Karpas-422 (cell line): ENCODE results near the gene SPNS3. TPM values are rescaled to one million over a fixed set of nuclear protein-coding genes. Genes with fewer than 3 reads are reported as not detected.

Experiments
- DNase-seq: peaks from one replicate; pipeline ENCODE4 v3.0.0-alpha.2; 2015
- H2AFZ ChIP-seq: fragments of 200-600 bp; sonication (generic); 2 replicates; pipeline ENCODE4 v1.6.1; 2014; ENCODE audit warnings: antibody characterized with exemption, low read length, mixed read lengths
- H3K27ac ChIP-seq: fragments of 200-600 bp; sonication (generic); 2 replicates; pipeline ENCODE4 v1.5.1; 2014; ENCODE audit warnings: mild to moderate bottlenecking, low read length, moderate library complexity
- H3K27me3 ChIP-seq: fragments of 200-600 bp; sonication (generic); 2 replicates; pipeline ENCODE4 v1.6.1; 2014; ENCODE audit warnings: low read length, mixed read lengths
- H3K36me3 ChIP-seq: fragments of 200-600 bp; sonication (generic); 2 replicates; pipeline ENCODE4 v1.6.1; 2014; ENCODE audit warnings: low read length, mixed read lengths; ENCODE audit not compliant: insufficient read depth
- H3K4me1 ChIP-seq: fragments of 200-600 bp; sonication (generic); 2 replicates; pipeline ENCODE4 v1.6.1; 2014; ENCODE audit warnings: mild to moderate bottlenecking, low read length, mixed read lengths
- H3K4me2 ChIP-seq: fragments of 200-600 bp; sonication (generic); 2 replicates; pipeline ENCODE4 v1.6.1; 2014; ENCODE audit warnings: low read length, low read depth, mild to moderate bottlenecking; ENCODE audit not compliant: poor library complexity, severe bottlenecking
- H3K4me3 ChIP-seq: fragments of 200-600 bp; sonication (generic); 2 replicates; pipeline ENCODE4 v1.5.1; 2014; ENCODE audit warnings: mild to moderate bottlenecking, antibody characterized with exemption, low read length, mixed read lengths
- H3K79me2 ChIP-seq: fragments of 200-600 bp; sonication (generic); 2 replicates; pipeline ENCODE4 v1.6.1; 2014; ENCODE audit warnings: mild to moderate bottlenecking, low read length, mixed read lengths
- H3K9ac ChIP-seq: fragments of 200-600 bp; sonication (generic); 2 replicates; pipeline ENCODE4 v1.6.0; 2014; ENCODE audit warnings: low read length
- H3K9me2 ChIP-seq: fragments of 200-600 bp; sonication (generic), shearing (Covaris generic); replicated peaks from 2 replicates; pipeline ENCODE4 v1.6.0; 2014; ENCODE audit warnings: mild to moderate bottlenecking, low read length, moderate library complexity; ENCODE audit not compliant: insufficient read depth
- H3K9me3 ChIP-seq: fragments of 300-700, 200-600 bp; sonication (generic); 2 replicates; pipeline ENCODE4 v1.6.1; 2014; ENCODE audit warnings: low read length, mixed read lengths
- H4K20me1 ChIP-seq: fragments of 200-600 bp; sonication (generic); 2 replicates; pipeline ENCODE4 v1.6.1; 2014; ENCODE audit warnings: mild to moderate bottlenecking, antibody characterized with exemption, low read length, low read depth; ENCODE audit not compliant: insufficient read depth
- total RNA-seq: library from RNA; depleted of rRNA; stranded (reverse); fragments of >200 nt; shearing (Covaris generic); gene quantifications from 2 replicates; pipeline ENCODE4 v1.2.3, GENCODE V29; 2014; ENCODE audit warnings: low replicate concordance

Gene SPNS3
- total RNA-seq, 1 experiment from 2014 or later = 4.1 TPM

- Histone ChIP-seq H3K36me3 (no peaks in the 10 kb centered on the region), H3K79me2 (no peaks in the 10 kb centered on the region), H3K9me2 (no peaks in the 10 kb centered on the region), H3K27ac (no peak overlapping the region), H3K4me2 (no peak overlapping the region), H3K9ac (no peak overlapping the region), H4K20me1 (no peaks in the 10 kb centered on the region; the same call in 1 of the 2 replicates), H3K27me3 (no peaks in the 10 kb centered on the region), H3K4me1 (no peaks in the 10 kb centered on the region), H3K9me3 (no peaks in the 10 kb centered on the region), H2AFZ (no peak overlapping the region), H3K4me3 (no peak overlapping the region)
- DNase-seq = no peak
These were observed 70.4 kb downstream of the SPNS3 start for GRCh38 chr17:4504188-4504587.

- Histone ChIP-seq H3K4me2 (no peak overlapping the region), H3K4me1 (no peaks in the 10 kb centered on the region), H3K27ac (no peak overlapping the region), H3K9me3 (no peaks in the 10 kb centered on the region), H3K27me3 (no peaks in the 10 kb centered on the region), H4K20me1 (no peaks in the 10 kb centered on the region; the same call in 1 of the 2 replicates), H3K4me3 (no peak overlapping the region), H3K36me3 (no peaks in the 10 kb centered on the region), H3K9me2 (no peaks in the 10 kb centered on the region), H2AFZ (no peak overlapping the region), H3K9ac (no peak overlapping the region), H3K79me2 (no peaks in the 10 kb centered on the region)
- DNase-seq = no peak
These were observed 71.4 kb downstream of the SPNS3 start for GRCh38 chr17:4505187-4505586.

GRCh38 chr17:4506175-4506813 lies 72.6 kb downstream of the SPNS3 start:
- Histone ChIP-seq H3K27me3 (no peaks in the 10 kb centered on the region), H3K36me3 (no peaks in the 10 kb centered on the region), H3K4me2 (no peak overlapping the region), H3K4me3 (no peak overlapping the region), H3K79me2 (no peaks in the 10 kb centered on the region), H4K20me1 (no peaks in the 10 kb centered on the region; the same call in 1 of the 2 replicates), H3K9ac (no peak overlapping the region), H3K9me2 (no peaks in the 10 kb centered on the region), H3K27ac (no peak overlapping the region), H2AFZ (no peak overlapping the region), H3K4me1 (no peaks in the 10 kb centered on the region), H3K9me3 (no peaks in the 10 kb centered on the region)
- DNase-seq = no peak

- H4K20me1 ChIP-seq = no peaks in the 10 kb centered on the region; the same call in 1 of the 2 replicates
- no peak overlapping the region for H3K4me2 ChIP-seq
- no peaks in the 10 kb centered on the region for H3K4me1 ChIP-seq
- H3K9ac ChIP-seq = no peak overlapping the region
- H3K4me3 ChIP-seq = no peak overlapping the region
- no peaks in the 10 kb centered on the region for H3K9me2 ChIP-seq
- H3K79me2 ChIP-seq = no peaks in the 10 kb centered on the region
- no peak overlapping the region for H3K27ac ChIP-seq
- no peaks in the 10 kb centered on the region for H3K36me3 ChIP-seq
- H3K9me3 ChIP-seq = no peaks in the 10 kb centered on the region
- no peak overlapping the region for H2AFZ ChIP-seq
- no peaks in the 10 kb centered on the region for H3K27me3 ChIP-seq
- DNase-seq = no peak
These were observed 73.2 kb downstream of the SPNS3 start for GRCh38 chr17:4506892-4507291.

GRCh38 chr17:4507361-4508111 lies 73.8 kb downstream of the SPNS3 start:
- Histone ChIP-seq H3K4me2 (no peak overlapping the region), H3K4me1 (no peaks in the 10 kb centered on the region), H3K27me3 (no peaks in the 10 kb centered on the region), H2AFZ (no peak overlapping the region), H3K9me2 (no peaks in the 10 kb centered on the region), H3K36me3 (no peaks in the 10 kb centered on the region), H4K20me1 (no peaks in the 10 kb centered on the region; the same call in 1 of the 2 replicates), H3K9me3 (no peaks in the 10 kb centered on the region), H3K9ac (no peak overlapping the region), H3K4me3 (no peak overlapping the region), H3K79me2 (no peaks in the 10 kb centered on the region), H3K27ac (no peak overlapping the region)
- no peak for DNase-seq

- no peak overlapping the region for H3K27ac ChIP-seq
- H3K9ac ChIP-seq = no peak overlapping the region
- no peak overlapping the region for H3K4me3 ChIP-seq
- H3K4me2 ChIP-seq = no peak overlapping the region
- no peaks in the 10 kb centered on the region for H3K79me2 ChIP-seq
- no peaks in the 10 kb centered on the region for H3K27me3 ChIP-seq
- no peaks in the 10 kb centered on the region for H3K36me3 ChIP-seq
- no peak for DNase-seq
- H2AFZ ChIP-seq = no peak overlapping the region
- no peaks in the 10 kb centered on the region; the same call in 1 of the 2 replicates for H4K20me1 ChIP-seq
- no peaks in the 10 kb centered on the region for H3K9me3 ChIP-seq
- no peaks in the 10 kb centered on the region for H3K4me1 ChIP-seq
- H3K9me2 ChIP-seq = no peaks in the 10 kb centered on the region
These were observed 74.5 kb downstream of the SPNS3 start for GRCh38 chr17:4508207-4508606.

DNA sequence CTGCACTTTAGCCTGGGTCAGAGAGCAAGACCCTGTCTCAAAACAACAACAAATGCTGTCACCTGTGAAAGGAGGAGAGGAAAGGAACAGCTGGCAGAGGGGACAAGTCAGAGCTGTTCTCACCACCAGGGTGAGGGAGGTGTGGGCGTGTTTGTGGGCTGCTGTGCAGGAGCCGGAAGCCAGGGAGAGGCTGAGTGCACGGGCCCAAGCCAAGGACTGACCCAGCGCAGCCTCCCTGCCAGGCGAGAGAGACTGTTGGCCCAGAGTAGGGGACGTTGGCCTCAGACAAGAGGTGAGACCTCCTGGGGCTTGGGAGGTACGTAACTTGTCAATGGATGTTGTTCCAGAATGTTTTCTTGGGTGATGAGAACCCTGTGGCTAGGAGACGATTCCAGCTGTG lies 75.7 kb downstream of the SPNS3 start:
- Histone ChIP-seq H3K4me3 (no peak overlapping the region), H2AFZ (no peak overlapping the region), H3K36me3 (no peaks in the 10 kb centered on the region), H3K9me2 (no peaks in the 10 kb centered on the region), H3K9ac (no peak overlapping the region), H3K4me1 (no peaks in the 10 kb centered on the region), H3K27me3 (no peaks in the 10 kb centered on the region), H3K4me2 (no peak overlapping the region), H4K20me1 (no peaks in the 10 kb centered on the region; the same call in 1 of the 2 replicates), H3K9me3 (no peaks in the 10 kb centered on the region), H3K79me2 (no peaks in the 10 kb centered on the region), H3K27ac (no peak overlapping the region)
- peak; percentile 53 for DNase-seq

- no peaks in the 10 kb centered on the region for H3K9me3 ChIP-seq
- DNase-seq = no peak
- H3K27ac ChIP-seq = no peak overlapping the region
- no peak overlapping the region for H2AFZ ChIP-seq
- no peaks in the 10 kb centered on the region for H3K36me3 ChIP-seq
- H3K9me2 ChIP-seq = no peaks in the 10 kb centered on the region
- H3K27me3 ChIP-seq = no peaks in the 10 kb centered on the region
- no peaks in the 10 kb centered on the region; the same call in 1 of the 2 replicates for H4K20me1 ChIP-seq
- no peaks in the 10 kb centered on the region for H3K79me2 ChIP-seq
- H3K4me3 ChIP-seq = no peak overlapping the region
- H3K9ac ChIP-seq = no peak overlapping the region
- no peaks in the 10 kb centered on the region for H3K4me1 ChIP-seq
- no peak overlapping the region for H3K4me2 ChIP-seq
These were observed 76.3 kb downstream of the SPNS3 start for GRCh38 chr17:4509923-4510617.
